SK-N-SH (cell line): ENCODE measurements around the gene ATL2. TPM values are rescaled to one million over a fixed set of nuclear protein-coding genes. Genes with fewer than 3 reads are reported as not detected.

Experiments used
- CTCF ChIA-PET: fragments of 300-600, 350-600 bp; formaldehyde crosslinking; extraction: SDS; loops from one replicate; lab custom pipeline; 2021; lab: Yijun Ruan, JAX
- POLR2A ChIA-PET: fragments of 350-600 bp; sonication (Branson Sonifier 250); formaldehyde crosslinking; extraction: SDS; loops from one replicate; lab custom pipeline; 2020; ENCODE audit warnings: antibody characterized with exemption, inconsistent platforms; lab: Yijun Ruan, JAX
- DNase-seq: peaks from one replicate; pipeline ENCODE4 v3.0.0; 2012
- H2AFZ ChIP-seq: fragments of 200-600 bp; sonication (generic); 2 replicates; pipeline ENCODE4 v1.8.1; 2016; ENCODE audit warnings: antibody characterized with exemption, mild to moderate bottlenecking, low read depth
- H3F3A ChIP-seq: fragments of 200-600 bp; sonication (generic); replicated peaks from 2 replicates; pipeline ENCODE3; 2016; ENCODE audit warnings: antibody characterized with exemption, mild to moderate bottlenecking; ENCODE audit not compliant: insufficient read depth
- H3K27ac ChIP-seq, 2 experiments: fragments of 200-500 bp in 1 of 2; fragments of 200-600 bp in 1 of 2; sonication (Bioruptor generic) in 1 of 2; sonication (generic), shearing (Covaris generic) in 1 of 2; 2 replicates each; pipeline versions ENCODE4 v1.5.1 to v1.6.1; 2014 to 2016; ENCODE audit warnings: low read depth in 2 of 2, inconsistent platforms in 1 of 2, low read length in 1 of 2, mild to moderate bottlenecking in 1 of 2, mixed read lengths in 1 of 2
- H3K27me3 ChIP-seq: fragments of 200-600 bp; sonication (generic), shearing (Covaris generic); 2 replicates; pipeline ENCODE4 v1.6.1; 2016; ENCODE audit warnings: mixed run types; ENCODE audit not compliant: insufficient read depth
- H3K36me3 ChIP-seq, 2 experiments: fragments of 200-500 bp in 1 of 2; fragments of 200-600 bp in 1 of 2; sonication (Bioruptor generic) in 1 of 2; sonication (generic) in 1 of 2; replicated peaks in 1 of 2; 2 replicates each; pipeline versions ENCODE3 to v1.5.1; 2014 to 2016; ENCODE audit warnings: low read length in 1 of 2, mild to moderate bottlenecking in 1 of 2; ENCODE audit not compliant: insufficient read depth in 2 of 2, control insufficient read depth in 1 of 2
- H3K4me1 ChIP-seq, 2 experiments: fragments of 200-500 bp in 1 of 2; fragments of 200-600 bp in 1 of 2; sonication (Bioruptor generic) in 1 of 2; sonication (generic), shearing (Covaris generic) in 1 of 2; 2 replicates each; pipeline versions ENCODE4 v1.5.1 to v1.6.1; 2014 to 2016; ENCODE audit warnings: low read depth in 1 of 2, low read length in 1 of 2, mixed run types in 1 of 2; ENCODE audit not compliant: insufficient read depth in 2 of 2, control insufficient read depth in 1 of 2
- H3K4me2 ChIP-seq: fragments of 200-600 bp; sonication (generic), shearing (Covaris generic); 2 replicates; pipeline ENCODE4 v1.6.1; 2017; ENCODE audit warnings: mixed run types
- H3K4me3 ChIP-seq, 2 experiments: fragments of 200-500 bp in 1 of 2; fragments of 200-600 bp in 1 of 2; sonication (Bioruptor generic) in 1 of 2; sonication (generic), shearing (Covaris generic) in 1 of 2; 2 replicates each; pipeline versions ENCODE4 v1.5.1 to v1.8.1; 2014 to 2016; ENCODE audit warnings: low read depth in 2 of 2, inconsistent platforms in 1 of 2, low read length in 1 of 2, mild to moderate bottlenecking in 1 of 2, mixed read lengths in 1 of 2, moderate library complexity in 1 of 2
- H3K79me2 ChIP-seq: fragments of 200-600 bp; sonication (generic); 2 replicates; pipeline ENCODE4 v1.8.1; 2017; ENCODE audit warnings: mild to moderate bottlenecking; ENCODE audit not compliant: insufficient read depth
- H3K9ac ChIP-seq: fragments of 200-600 bp; sonication (generic); 2 replicates; pipeline ENCODE4 v1.6.1; 2017; ENCODE audit warnings: mixed run types
- H3K9me2 ChIP-seq: fragments of 200-600 bp; sonication (generic); 2 replicates; pipeline ENCODE4 v1.6.1; 2017; ENCODE audit warnings: mixed run types
- H3K9me3 ChIP-seq: fragments of 200-600 bp; sonication (generic); 2 replicates; pipeline ENCODE4 v1.6.1; 2017; ENCODE audit warnings: mixed run types, mild to moderate bottlenecking, moderate library complexity
- H4K20me1 ChIP-seq: fragments of 200-600 bp; sonication (generic); 2 replicates; pipeline ENCODE4 v1.6.1; 2017; ENCODE audit warnings: mild to moderate bottlenecking, mixed run types; ENCODE audit not compliant: insufficient read depth
- ELF1 ChIP-seq: IDR thresholded peaks from 2 replicates; pipeline ENCODE4 v1.4.0; 2012
- EP300 ChIP-seq, 2 experiments: IDR thresholded peaks; 2 replicates each; pipeline versions ENCODE4 v1.4.0 to v1.6.1; 2012; ENCODE audit warnings: borderline replicate concordance in 1 of 2, low read depth in 1 of 2, low read length in 1 of 2
- EZH2phosphoT487 ChIP-seq: fragments of 200-600 bp; sonication (generic); IDR thresholded peaks from 2 replicates; pipeline ENCODE4 v1.6.1; 2017; ENCODE audit warnings: low read depth, mixed run types, mild to moderate bottlenecking, antibody characterized with exemption, moderate library complexity, borderline replicate concordance
- FOSL2 ChIP-seq: IDR thresholded peaks from 2 replicates; pipeline ENCODE4 v1.4.0; 2012; ENCODE audit warnings: low read depth, mild to moderate bottlenecking, moderate library complexity, borderline replicate concordance
- GABPA ChIP-seq: IDR thresholded peaks from 2 replicates; pipeline ENCODE4 v1.4.0; 2012; ENCODE audit warnings: low read depth, mild to moderate bottlenecking
- IRF3 ChIP-seq: fragments of 150-350 bp; IDR thresholded peaks from 2 replicates; pipeline ENCODE4 v1.6.1; 2016; ENCODE audit warnings: mild to moderate bottlenecking, low read depth, low read length
- JUND ChIP-seq: IDR thresholded peaks from 2 replicates; pipeline ENCODE4 v1.4.0; 2012
- MXI1 ChIP-seq: IDR thresholded peaks from 2 replicates; pipeline ENCODE4 v1.6.1; 2012; ENCODE audit warnings: mild to moderate bottlenecking, low read depth, low read length, improper control_type of control experiment
- NFIC ChIP-seq: IDR thresholded peaks from 2 replicates; pipeline ENCODE4 v1.4.0; 2012; ENCODE audit warnings: borderline replicate concordance
- NRF1 ChIP-seq: IDR thresholded peaks from 2 replicates; pipeline ENCODE4 v1.6.1; 2012; ENCODE audit warnings: low read depth, mild to moderate bottlenecking, low read length
- RAD21 ChIP-seq: IDR thresholded peaks from 2 replicates; pipeline ENCODE4 v1.6.1; 2012; ENCODE audit warnings: mild to moderate bottlenecking, low read length
- RCOR1 ChIP-seq: fragments of 150-350 bp; IDR thresholded peaks from 2 replicates; pipeline ENCODE4 v1.6.1; 2017; ENCODE audit warnings: antibody characterized with exemption, low read length
- RXRA ChIP-seq: IDR thresholded peaks from 2 replicates; pipeline ENCODE4 v1.4.0; 2012; ENCODE audit warnings: low read depth, mild to moderate bottlenecking, borderline replicate concordance
- SMC3 ChIP-seq: IDR thresholded peaks from 2 replicates; pipeline ENCODE4 v1.6.1; 2012; ENCODE audit warnings: low read depth, low read length, improper control_type of control experiment
- TCF12 ChIP-seq: IDR thresholded peaks from 2 replicates; pipeline ENCODE4 v1.4.0; 2012
- TEAD4 ChIP-seq: IDR thresholded peaks from 2 replicates; pipeline ENCODE4 v1.4.0; 2012; ENCODE audit warnings: mild to moderate bottlenecking, borderline replicate concordance; ENCODE audit not compliant: insufficient read depth
- YY1 ChIP-seq: IDR thresholded peaks from 2 replicates; pipeline ENCODE4 v1.4.0; 2012; ENCODE audit warnings: low read depth, mild to moderate bottlenecking
- WGBS: methylation state at CpG from one replicate; pipeline ENCODE4 v1.1.6; 2017; ENCODE audit warnings: low lambda C conversion rate; 5-methylcytosine and 5-hydroxymethylcytosine counted together
- polyA plus RNA-seq, 3 experiments: library from polyadenylated mRNA; depleted of rRNA; stranded (reverse); fragments of >200 nt; gene quantifications; 2 replicates each; pipeline ENCODE4 v1.2.3, GENCODE V29; 2012
- TF ChIP-seq, protein P1 (sequence below): fragments of 200-600 bp; sonication (generic); IDR thresholded peaks from 2 replicates; pipeline ENCODE4 v1.6.1; 2017; ENCODE audit warnings: antibody characterized with exemption, mild to moderate bottlenecking, moderate library complexity
- TF ChIP-seq, protein P2 (sequence below): IDR thresholded peaks from 2 replicates; pipeline ENCODE4 v1.4.0; 2012; ENCODE audit warnings: low read depth, borderline replicate concordance

Gene ATL2
- polyA plus RNA-seq, 1 of the 3 experiments (the other 2 are of a cell fraction) = 55.8 TPM

- TF ChIP-seq IRF3 (no peak), NRF1 (no peak), FOSL2 (no peak), JUND (no peak), MXI1 (no peak), NFIC (no peak), EZH2phosphoT487 (no peak), RXRA (no peak), SMC3 (no peak), EP300 (IDR thresholded peaks at IDR 0.05; ENCODE audit: borderline replicate concordance in 1 of 2, low read depth in 1 of 2, low read length in 1 of 2) (no peak), YY1 (no peak), RAD21 (no peak)
These were observed 115.5 kb downstream of the ATL2 start (continued) for GRCh38 chr2:38261569-38262068.

GRCh38 chr2:38260972-38261371, 116.1 kb downstream of the ATL2 start:
- POLR2A ChIA-PET = no interaction called here
- Histone ChIP-seq H3K4me2 (no peak overlapping the region), H3K9me3 (no peaks in the 10 kb centered on the region), H3K4me3 (no peak overlapping the region), H2AFZ (no peak overlapping the region), H3K9me2 (no peaks in the 10 kb centered on the region), H3K27me3 (no peaks in the 10 kb centered on the region), H3K79me2 (no peaks in the 10 kb centered on the region), H4K20me1 (no peaks in the 10 kb centered on the region), H3K27ac (no peak overlapping the region), H3K9ac (no peak overlapping the region), H3F3A (no peaks in the 10 kb centered on the region), H3K4me1 (no peaks in the 10 kb centered on the region; a peak in 1 of 4 replicates), H3K36me3 (no peaks in the 10 kb centered on the region)
- CTCF ChIA-PET = no interaction called here
- 89% methylated on average over 2 of the region's 2 CpGs for WGBS
- TF ChIP-seq TCF12 (no peak), ELF1 (no peak), GABPA (no peak), SMC3 (no peak), EP300 (IDR thresholded peaks at IDR 0.05; ENCODE audit: borderline replicate concordance in 1 of 2, low read depth in 1 of 2, low read length in 1 of 2) (no peak), RCOR1 (no peak), JUND (no peak), TEAD4 (no peak), MXI1 (no peak)
- TF ChIP-seq, protein P1, sequence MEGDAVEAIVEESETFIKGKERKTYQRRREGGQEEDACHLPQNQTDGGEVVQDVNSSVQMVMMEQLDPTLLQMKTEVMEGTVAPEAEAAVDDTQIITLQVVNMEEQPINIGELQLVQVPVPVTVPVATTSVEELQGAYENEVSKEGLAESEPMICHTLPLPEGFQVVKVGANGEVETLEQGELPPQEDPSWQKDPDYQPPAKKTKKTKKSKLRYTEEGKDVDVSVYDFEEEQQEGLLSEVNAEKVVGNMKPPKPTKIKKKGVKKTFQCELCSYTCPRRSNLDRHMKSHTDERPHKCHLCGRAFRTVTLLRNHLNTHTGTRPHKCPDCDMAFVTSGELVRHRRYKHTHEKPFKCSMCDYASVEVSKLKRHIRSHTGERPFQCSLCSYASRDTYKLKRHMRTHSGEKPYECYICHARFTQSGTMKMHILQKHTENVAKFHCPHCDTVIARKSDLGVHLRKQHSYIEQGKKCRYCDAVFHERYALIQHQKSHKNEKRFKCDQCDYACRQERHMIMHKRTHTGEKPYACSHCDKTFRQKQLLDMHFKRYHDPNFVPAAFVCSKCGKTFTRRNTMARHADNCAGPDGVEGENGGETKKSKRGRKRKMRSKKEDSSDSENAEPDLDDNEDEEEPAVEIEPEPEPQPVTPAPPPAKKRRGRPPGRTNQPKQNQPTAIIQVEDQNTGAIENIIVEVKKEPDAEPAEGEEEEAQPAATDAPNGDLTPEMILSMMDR = no peak
- TF ChIP-seq, protein P2, sequence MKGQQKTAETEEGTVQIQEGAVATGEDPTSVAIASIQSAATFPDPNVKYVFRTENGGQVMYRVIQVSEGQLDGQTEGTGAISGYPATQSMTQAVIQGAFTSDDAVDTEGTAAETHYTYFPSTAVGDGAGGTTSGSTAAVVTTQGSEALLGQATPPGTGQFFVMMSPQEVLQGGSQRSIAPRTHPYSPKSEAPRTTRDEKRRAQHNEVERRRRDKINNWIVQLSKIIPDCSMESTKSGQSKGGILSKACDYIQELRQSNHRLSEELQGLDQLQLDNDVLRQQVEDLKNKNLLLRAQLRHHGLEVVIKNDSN = no peak
- no peak for DNase-seq
